Effector memory CD4-positive, alpha-beta T cell (primary cell): ENCODE measurements around the gene CCS.

ENCODE experiments used
- DNase-seq, 3 donors: peaks; one replicate each; pipeline ENCODE4 v3.0.0-alpha.2; 2020
- H3K27ac ChIP-seq: 2 replicates; pipeline ENCODE4 v1.7.0; 2013; ENCODE audit warnings: mild to moderate bottlenecking, low read length, moderate library complexity; ENCODE audit not compliant: insufficient read depth, poor library complexity, severe bottlenecking
- H3K27me3 ChIP-seq: replicated peaks from 2 replicates; pipeline ENCODE4 v1.7.0; 2013; ENCODE audit warnings: mild to moderate bottlenecking, low read length; ENCODE audit not compliant: insufficient read depth, control insufficient read depth, poor library complexity, severe bottlenecking
- H3K36me3 ChIP-seq: 2 replicates; pipeline ENCODE4 v1.7.0; 2013; ENCODE audit warnings: mild to moderate bottlenecking, low read length, moderate library complexity; ENCODE audit not compliant: control insufficient read depth, insufficient read depth
- H3K4me1 ChIP-seq: 2 replicates; pipeline ENCODE4 v1.7.0; 2013; ENCODE audit warnings: low read length, mild to moderate bottlenecking; ENCODE audit not compliant: control insufficient read depth, insufficient read depth, poor library complexity, severe bottlenecking
- H3K4me3 ChIP-seq: 2 replicates; pipeline ENCODE4 v1.7.0; 2013; ENCODE audit warnings: low read length, low read depth, mild to moderate bottlenecking; ENCODE audit not compliant: insufficient read depth, poor library complexity, severe bottlenecking
- H3K9me3 ChIP-seq: 2 replicates; pipeline ENCODE4 v1.7.0; 2013; ENCODE audit warnings: mild to moderate bottlenecking, low read length, moderate library complexity; ENCODE audit not compliant: control insufficient read depth

The CCS gene

GRCh38 chr11:66548774-66549630 lies 44.0 kb upstream of the CCS start:
- Histone ChIP-seq H3K27me3 (no peaks in the 10 kb centered on the region), H3K27ac (no peak overlapping the region), H3K36me3 (no peaks in the 10 kb centered on the region), H3K4me3 (no peak overlapping the region), H3K9me3 (no peaks in the 10 kb centered on the region), H3K4me1 (peaks cover 17% of the 10 kb centered on the region)
- no peak for DNase-seq

GRCh38 chr11:66549696-66550095 lies 43.3 kb upstream of the CCS start:
- no peak overlapping the region for H3K27ac ChIP-seq
- H3K27me3 ChIP-seq: no peaks in the 10 kb centered on the region
- H3K4me1 ChIP-seq: peaks cover 12% of the 10 kb centered on the region
- H3K9me3 ChIP-seq: no peaks in the 10 kb centered on the region
- DNase-seq: no peak
- H3K36me3 ChIP-seq: no peaks in the 10 kb centered on the region
- H3K4me3 ChIP-seq: no peak overlapping the region

GRCh38 chr11:66550887-66551286 lies 42.1 kb upstream of the CCS start:
- no peak for DNase-seq
- no peaks in the 10 kb centered on the region for H3K27me3 ChIP-seq
- no peaks in the 10 kb centered on the region for H3K9me3 ChIP-seq
- H3K4me1 ChIP-seq: peaks cover 9% of the 10 kb centered on the region
- no peak overlapping the region for H3K27ac ChIP-seq
- H3K4me3 ChIP-seq: no peak overlapping the region
- H3K36me3 ChIP-seq: no peaks in the 10 kb centered on the region

- no peaks in the 10 kb centered on the region for H3K27me3 ChIP-seq
- peaks cover 4% of the 10 kb centered on the region for H3K4me1 ChIP-seq
These were observed 38.4 kb upstream of the CCS start for GRCh38 chr11:66554602-66555001.

GRCh38 chr11:66555416-66555815 lies 37.6 kb upstream of the CCS start:
- no peaks in the 10 kb centered on the region for H3K9me3 ChIP-seq
- no peak for DNase-seq
- H3K4me3 ChIP-seq: no peak overlapping the region
- H3K27ac ChIP-seq: no peak overlapping the region
- no peaks in the 10 kb centered on the region for H3K27me3 ChIP-seq
- H3K36me3 ChIP-seq: no peaks in the 10 kb centered on the region
- peaks cover 4% of the 10 kb centered on the region for H3K4me1 ChIP-seq

More at GRCh38 chr11:66554602-66555001, 38.4 kb upstream of the CCS start:
- DNase-seq: no peak
- no peak overlapping the region for H3K4me3 ChIP-seq
- H3K36me3 ChIP-seq: no peaks in the 10 kb centered on the region
- H3K9me3 ChIP-seq: no peaks in the 10 kb centered on the region
- no peak overlapping the region for H3K27ac ChIP-seq

- Histone ChIP-seq H3K36me3 (no peaks in the 10 kb centered on the region), H3K4me1 (peaks cover 4% of the 10 kb centered on the region), H3K27ac (no peak overlapping the region), H3K4me3 (no peak overlapping the region), H3K9me3 (no peaks in the 10 kb centered on the region), H3K27me3 (no peaks in the 10 kb centered on the region)
- no peak for DNase-seq
These were observed 36.9 kb upstream of the CCS start for GRCh38 chr11:66556086-66556485.

GRCh38 chr11:66557733-66558326 lies 35.2 kb upstream of the CCS start:
- no peaks in the 10 kb centered on the region for H3K9me3 ChIP-seq
- no peaks in the 10 kb centered on the region for H3K27me3 ChIP-seq
- peaks cover 4% of the 10 kb centered on the region for H3K4me1 ChIP-seq
- no peaks in the 10 kb centered on the region for H3K36me3 ChIP-seq
- H3K27ac ChIP-seq: no peak overlapping the region
- DNase-seq: no peak
- H3K4me3 ChIP-seq: no peak overlapping the region

- Histone ChIP-seq H3K36me3 (no peaks in the 10 kb centered on the region), H3K4me1 (peaks cover 4% of the 10 kb centered on the region), H3K9me3 (no peaks in the 10 kb centered on the region), H3K4me3 (no peak overlapping the region), H3K27me3 (no peaks in the 10 kb centered on the region), H3K27ac (no peak overlapping the region)
- DNase-seq: peak in 1 of 3 donors; percentile 21
These were observed 33.7 kb upstream of the CCS start for GRCh38 chr11:66559142-66559865.

GRCh38 chr11:66559866-66560676 lies 32.9 kb upstream of the CCS start:
- H3K27me3 ChIP-seq: no peaks in the 10 kb centered on the region
- DNase-seq: no peak
- H3K36me3 ChIP-seq: no peaks in the 10 kb centered on the region
- H3K4me1 ChIP-seq: peaks cover 4% of the 10 kb centered on the region
- no peak overlapping the region for H3K27ac ChIP-seq
- H3K4me3 ChIP-seq: no peak overlapping the region
- H3K9me3 ChIP-seq: no peaks in the 10 kb centered on the region
